ENCODE data around the gene TSPAN1. TPM values are rescaled to one million over a fixed set of nuclear protein-coding genes. Genes with fewer than 3 reads are reported as not detected.
A peak's percentile ranks its signal among the peaks of the same experiment; 100 is the strongest.

Gene TSPAN1
- total and polyA plus RNA-seq, 2 of the 13 experiments (the other 11 are each of a cell fraction or from before 2014, with no cell fraction given) = 1.7 to 2.9 TPM

DNA sequence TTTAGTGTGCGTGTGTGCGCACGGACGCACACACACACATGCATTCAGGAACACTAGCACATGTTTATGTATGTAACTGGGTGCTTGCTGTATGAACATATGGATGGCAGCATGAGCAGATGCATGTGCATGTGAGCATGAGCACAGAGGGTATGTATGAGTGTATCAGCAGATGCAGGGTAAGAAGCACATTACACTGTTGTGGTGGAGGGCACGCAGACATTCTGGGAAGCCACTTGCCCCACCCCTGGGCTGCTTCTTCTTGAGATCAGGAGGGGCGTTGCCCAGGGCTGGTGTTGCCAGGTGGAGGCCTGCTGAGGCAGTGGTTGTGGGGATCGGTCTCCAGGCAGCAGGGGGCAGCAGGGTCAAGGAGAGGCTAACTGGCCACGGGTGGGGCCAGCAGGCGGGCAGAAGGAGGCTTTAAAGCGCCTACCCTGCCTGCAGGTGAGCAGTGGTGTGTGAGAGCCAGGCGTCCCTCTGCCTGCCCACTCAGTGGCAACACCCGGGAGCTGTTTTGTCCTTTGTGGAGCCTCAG, 5.3 kb downstream of the TSPAN1 start (continued):
- TF ChIP-seq, protein P1, sequence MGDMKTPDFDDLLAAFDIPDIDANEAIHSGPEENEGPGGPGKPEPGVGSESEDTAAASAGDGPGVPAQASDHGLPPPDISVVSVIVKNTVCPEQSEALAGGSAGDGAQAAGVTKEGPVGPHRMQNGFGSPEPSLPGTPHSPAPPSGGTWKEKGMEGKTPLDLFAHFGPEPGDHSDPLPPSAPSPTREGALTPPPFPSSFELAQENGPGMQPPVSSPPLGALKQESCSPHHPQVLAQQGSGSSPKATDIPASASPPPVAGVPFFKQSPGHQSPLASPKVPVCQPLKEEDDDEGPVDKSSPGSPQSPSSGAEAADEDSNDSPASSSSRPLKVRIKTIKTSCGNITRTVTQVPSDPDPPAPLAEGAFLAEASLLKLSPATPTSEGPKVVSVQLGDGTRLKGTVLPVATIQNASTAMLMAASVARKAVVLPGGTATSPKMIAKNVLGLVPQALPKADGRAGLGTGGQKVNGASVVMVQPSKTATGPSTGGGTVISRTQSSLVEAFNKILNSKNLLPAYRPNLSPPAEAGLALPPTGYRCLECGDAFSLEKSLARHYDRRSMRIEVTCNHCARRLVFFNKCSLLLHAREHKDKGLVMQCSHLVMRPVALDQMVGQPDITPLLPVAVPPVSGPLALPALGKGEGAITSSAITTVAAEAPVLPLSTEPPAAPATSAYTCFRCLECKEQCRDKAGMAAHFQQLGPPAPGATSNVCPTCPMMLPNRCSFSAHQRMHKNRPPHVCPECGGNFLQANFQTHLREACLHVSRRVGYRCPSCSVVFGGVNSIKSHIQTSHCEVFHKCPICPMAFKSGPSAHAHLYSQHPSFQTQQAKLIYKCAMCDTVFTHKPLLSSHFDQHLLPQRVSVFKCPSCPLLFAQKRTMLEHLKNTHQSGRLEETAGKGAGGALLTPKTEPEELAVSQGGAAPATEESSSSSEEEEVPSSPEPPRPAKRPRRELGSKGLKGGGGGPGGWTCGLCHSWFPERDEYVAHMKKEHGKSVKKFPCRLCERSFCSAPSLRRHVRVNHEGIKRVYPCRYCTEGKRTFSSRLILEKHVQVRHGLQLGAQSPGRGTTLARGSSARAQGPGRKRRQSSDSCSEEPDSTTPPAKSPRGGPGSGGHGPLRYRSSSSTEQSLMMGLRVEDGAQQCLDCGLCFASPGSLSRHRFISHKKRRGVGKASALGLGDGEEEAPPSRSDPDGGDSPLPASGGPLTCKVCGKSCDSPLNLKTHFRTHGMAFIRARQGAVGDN (CRISPR knock-in tag; IDR thresholded peaks at IDR 0.05) = peak; percentile 54
- TF ChIP-seq DNMT1 (CRISPR knock-in tag; IDR thresholded peaks at IDR 0.05) = no peak
- peak; percentile 44; the same call in 1 of the 2 replicates for TF ChIP-seq SAP130 (CRISPR knock-in tag; IDR thresholded peaks at IDR 0.05; ENCODE audit: low read depth)
- TF ChIP-seq, protein P2, sequence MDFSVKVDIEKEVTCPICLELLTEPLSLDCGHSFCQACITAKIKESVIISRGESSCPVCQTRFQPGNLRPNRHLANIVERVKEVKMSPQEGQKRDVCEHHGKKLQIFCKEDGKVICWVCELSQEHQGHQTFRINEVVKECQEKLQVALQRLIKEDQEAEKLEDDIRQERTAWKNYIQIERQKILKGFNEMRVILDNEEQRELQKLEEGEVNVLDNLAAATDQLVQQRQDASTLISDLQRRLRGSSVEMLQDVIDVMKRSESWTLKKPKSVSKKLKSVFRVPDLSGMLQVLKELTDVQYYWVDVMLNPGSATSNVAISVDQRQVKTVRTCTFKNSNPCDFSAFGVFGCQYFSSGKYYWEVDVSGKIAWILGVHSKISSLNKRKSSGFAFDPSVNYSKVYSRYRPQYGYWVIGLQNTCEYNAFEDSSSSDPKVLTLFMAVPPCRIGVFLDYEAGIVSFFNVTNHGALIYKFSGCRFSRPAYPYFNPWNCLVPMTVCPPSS (IDR thresholded peaks at IDR 0.05) = no peak
- 0 out of 2 replicates have a peak, but pooled peaks have one; percentile 22 for TF ChIP-seq ZNF292 (CRISPR knock-in tag; IDR thresholded peaks at IDR 0.05; ENCODE audit: borderline replicate concordance, low read depth)
- no peak for TF ChIP-seq HIVEP1 (CRISPR knock-in tag; IDR thresholded peaks at IDR 0.05)
- TF ChIP-seq FOXP1 (IDR thresholded peaks at IDR 0.05) = no peak
- no peak for TF ChIP-seq FOXP1 (CRISPR knock-in tag; IDR thresholded peaks at IDR 0.05)
- no peak for TF ChIP-seq NONO (IDR thresholded peaks at IDR 0.05)
- 0 out of 2 replicates have a peak, but pooled peaks have one; percentile 11 for TF ChIP-seq NONO (CRISPR knock-in tag; conservative IDR thresholded peaks at IDR 0.05)
- TF ChIP-seq RXRA (CRISPR knock-in tag; IDR thresholded peaks at IDR 0.05) = 0 out of 2 replicates have a peak, but pooled peaks have one; percentile 26
- TF ChIP-seq HDAC1 (CRISPR knock-in tag; IDR thresholded peaks at IDR 0.05) = 0 out of 2 replicates have a peak, but pooled peaks have one; percentile 2
- TF ChIP-seq MEF2D (CRISPR knock-in tag; IDR thresholded peaks at IDR 0.05) = 0 out of 2 replicates have a peak, but pooled peaks have one; percentile 38
- TF ChIP-seq NAIF1 (CRISPR knock-in tag; IDR thresholded peaks at IDR 0.05; ENCODE audit: borderline replicate concordance) = no peak
- TF ChIP-seq ZIK1 (CRISPR knock-in tag; IDR thresholded peaks at IDR 0.05; ENCODE audit: borderline replicate concordance, low read depth) = no peak
- TF ChIP-seq, protein P3, sequence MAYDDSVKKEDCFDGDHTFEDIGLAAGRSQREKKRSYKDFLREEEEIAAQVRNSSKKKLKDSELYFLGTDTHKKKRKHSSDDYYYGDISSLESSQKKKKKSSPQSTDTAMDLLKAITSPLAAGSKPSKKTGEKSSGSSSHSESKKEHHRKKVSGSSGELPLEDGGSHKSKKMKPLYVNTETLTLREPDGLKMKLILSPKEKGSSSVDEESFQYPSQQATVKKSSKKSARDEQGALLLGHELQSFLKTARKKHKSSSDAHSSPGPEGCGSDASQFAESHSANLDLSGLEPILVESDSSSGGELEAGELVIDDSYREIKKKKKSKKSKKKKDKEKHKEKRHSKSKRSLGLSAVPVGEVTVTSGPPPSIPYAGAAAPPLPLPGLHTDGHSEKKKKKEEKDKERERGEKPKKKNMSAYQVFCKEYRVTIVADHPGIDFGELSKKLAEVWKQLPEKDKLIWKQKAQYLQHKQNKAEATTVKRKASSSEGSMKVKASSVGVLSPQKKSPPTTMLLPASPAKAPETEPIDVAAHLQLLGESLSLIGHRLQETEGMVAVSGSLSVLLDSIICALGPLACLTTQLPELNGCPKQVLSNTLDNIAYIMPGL (CRISPR knock-in tag; IDR thresholded peaks at IDR 0.05; ENCODE audit: borderline replicate concordance in 1 of 2, low read depth in 1 of 2) = 0 out of 4 replicates have a peak, but pooled peaks of 1 of the 2 experiments have one; percentile 33
- TF ChIP-seq ZNF619 (CRISPR knock-in tag; IDR thresholded peaks at IDR 0.05) = peak; percentile 13; the same call in 1 of the 2 replicates
- TF ChIP-seq, protein P4, sequence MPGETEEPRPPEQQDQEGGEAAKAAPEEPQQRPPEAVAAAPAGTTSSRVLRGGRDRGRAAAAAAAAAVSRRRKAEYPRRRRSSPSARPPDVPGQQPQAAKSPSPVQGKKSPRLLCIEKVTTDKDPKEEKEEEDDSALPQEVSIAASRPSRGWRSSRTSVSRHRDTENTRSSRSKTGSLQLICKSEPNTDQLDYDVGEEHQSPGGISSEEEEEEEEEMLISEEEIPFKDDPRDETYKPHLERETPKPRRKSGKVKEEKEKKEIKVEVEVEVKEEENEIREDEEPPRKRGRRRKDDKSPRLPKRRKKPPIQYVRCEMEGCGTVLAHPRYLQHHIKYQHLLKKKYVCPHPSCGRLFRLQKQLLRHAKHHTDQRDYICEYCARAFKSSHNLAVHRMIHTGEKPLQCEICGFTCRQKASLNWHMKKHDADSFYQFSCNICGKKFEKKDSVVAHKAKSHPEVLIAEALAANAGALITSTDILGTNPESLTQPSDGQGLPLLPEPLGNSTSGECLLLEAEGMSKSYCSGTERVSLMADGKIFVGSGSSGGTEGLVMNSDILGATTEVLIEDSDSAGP (CRISPR knock-in tag; IDR thresholded peaks at IDR 0.05; ENCODE audit: borderline replicate concordance) = peak; percentile 38; the same call in 1 of the 2 replicates
- TF ChIP-seq, protein P5, sequence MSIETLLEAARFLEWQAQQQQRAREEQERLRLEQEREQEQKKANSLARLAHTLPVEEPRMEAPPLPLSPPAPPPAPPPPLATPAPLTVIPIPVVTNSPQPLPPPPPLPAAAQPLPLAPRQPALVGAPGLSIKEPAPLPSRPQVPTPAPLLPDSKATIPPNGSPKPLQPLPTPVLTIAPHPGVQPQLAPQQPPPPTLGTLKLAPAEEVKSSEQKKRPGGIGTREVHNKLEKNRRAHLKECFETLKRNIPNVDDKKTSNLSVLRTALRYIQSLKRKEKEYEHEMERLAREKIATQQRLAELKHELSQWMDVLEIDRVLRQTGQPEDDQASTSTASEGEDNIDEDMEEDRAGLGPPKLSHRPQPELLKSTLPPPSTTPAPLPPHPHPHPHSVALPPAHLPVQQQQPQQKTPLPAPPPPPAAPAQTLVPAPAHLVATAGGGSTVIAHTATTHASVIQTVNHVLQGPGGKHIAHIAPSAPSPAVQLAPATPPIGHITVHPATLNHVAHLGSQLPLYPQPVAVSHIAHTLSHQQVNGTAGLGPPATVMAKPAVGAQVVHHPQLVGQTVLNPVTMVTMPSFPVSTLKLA (IDR thresholded peaks at IDR 0.05) = peak; percentile 78
- peak; percentile 42; the same call in 1 of the 2 replicates for TF ChIP-seq ZFP36L1 (CRISPR knock-in tag; IDR thresholded peaks at IDR 0.05)

Data from HepG2 (cell line).